GM19025 (cell line): ENCODE data around the gene SPAG16.

Experiments used
- ATAC-seq: cut with Tn5 transposase; IDR thresholded peaks from one replicate; pipeline ENCODE4 v1.9.1; 2021; ENCODE audit warnings: mild to moderate bottlenecking, low read depth, moderate library complexity; ENCODE audit not compliant: unreplicated experiment

The SPAG16 gene

DNA sequence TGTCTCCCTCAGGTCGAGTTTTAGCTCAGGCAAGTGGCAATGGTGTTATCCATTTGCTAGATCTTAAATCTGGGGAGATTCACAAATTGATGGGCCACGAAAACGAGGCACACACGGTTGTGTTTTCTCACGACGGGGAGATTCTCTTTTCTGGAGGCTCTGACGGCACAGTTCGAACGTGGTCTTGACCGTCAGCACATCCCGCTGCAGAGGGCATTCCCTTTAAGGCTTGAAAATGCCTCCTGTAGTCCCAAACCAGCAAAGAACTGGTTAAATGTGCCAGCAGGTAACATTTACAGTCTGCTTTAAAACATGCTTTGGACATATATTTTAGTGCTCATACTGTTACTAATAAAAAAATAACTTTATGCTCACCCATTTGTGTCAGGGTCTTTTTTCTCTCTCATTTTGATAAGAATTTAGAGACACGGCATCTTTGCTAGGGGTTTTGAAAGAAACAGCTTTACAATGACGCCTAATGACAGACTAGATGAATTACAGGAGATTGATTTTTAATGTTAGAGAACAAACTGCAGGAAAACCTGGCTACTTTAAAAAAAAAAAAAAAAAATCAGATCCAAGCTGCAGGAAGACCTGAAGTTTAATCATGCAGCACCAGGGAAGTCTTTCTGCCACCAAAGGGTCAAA lies 1126.0 kb downstream of the SPAG16 start:
- no peak for ATAC-seq

DNA sequence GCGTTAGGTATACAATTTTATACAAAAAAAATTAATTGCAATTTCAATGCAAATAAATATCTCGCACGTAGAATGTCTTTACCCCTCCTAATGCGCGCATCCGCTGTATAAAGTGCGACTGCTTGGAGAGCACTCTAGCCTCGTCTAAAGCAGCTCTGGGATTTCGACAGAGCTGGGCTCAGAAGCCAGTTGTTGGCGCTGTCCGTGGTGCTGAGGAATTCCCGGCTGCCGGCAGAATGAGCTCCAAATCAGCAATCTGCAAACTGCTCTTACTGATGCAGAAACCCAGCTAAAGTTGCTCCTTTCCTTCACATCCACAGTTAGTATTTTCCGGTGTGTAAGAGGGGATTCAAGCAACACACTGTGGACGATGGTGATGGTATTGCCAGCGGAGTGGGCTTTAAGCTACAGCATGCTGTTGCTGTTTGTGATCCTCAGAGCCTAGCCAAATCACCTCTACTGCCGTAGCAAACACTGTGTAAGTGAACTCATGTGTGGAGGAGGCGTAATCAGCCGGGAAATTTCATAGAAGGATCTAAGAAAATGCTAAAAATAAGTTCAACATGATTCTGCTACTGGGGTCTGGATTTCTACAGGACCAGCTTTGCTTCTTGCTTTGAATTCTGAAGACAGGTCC lies 1126.8 kb downstream of the SPAG16 start, which contains the start of gene VWC2L:
TSS of gene VWC2L (plus strand) at position 137 of the 637 bp plus-strand sequence. CDS start 3,140 bp downstream, outside the sequence.
- no peak for ATAC-seq

DNA sequence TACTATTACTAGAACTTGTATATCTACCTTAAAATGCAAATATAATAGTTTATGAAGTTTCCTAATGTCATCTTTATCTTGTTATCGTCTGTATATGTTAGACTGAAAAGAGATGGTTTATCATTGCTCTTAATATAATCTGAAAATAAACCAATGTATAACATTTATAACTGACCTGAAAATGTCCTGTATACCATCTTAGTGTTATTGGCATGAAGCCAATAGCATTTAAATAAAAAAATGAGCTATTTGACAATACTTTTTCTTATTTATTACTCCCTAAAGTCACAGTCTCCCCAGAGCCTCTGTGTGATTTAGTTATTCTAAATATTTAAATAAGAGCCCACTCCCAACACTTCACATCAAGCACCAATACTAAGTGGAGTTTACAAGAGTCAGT lies 1128.4 kb downstream of the SPAG16 start:
- ATAC-seq, result no peak

DNA sequence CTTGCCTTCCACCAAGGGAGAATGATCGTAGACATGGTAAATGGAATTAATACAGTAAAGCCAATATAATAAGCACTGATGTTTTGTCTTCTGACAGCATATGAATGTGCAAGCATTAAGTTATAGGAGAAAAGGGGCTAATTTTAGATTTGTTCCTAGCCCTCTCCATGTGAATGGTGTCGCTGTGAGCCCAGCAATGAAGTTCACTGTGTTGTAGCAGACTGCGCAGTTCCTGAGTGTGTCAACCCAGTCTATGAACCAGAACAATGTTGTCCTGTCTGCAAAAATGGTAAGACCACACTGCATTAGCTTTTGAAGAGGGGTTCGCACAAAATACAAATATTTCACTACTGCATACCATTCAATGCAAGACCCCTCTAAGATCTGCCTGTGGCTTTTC lies 1152.2 kb downstream of the SPAG16 start:
- no peak for ATAC-seq

DNA sequence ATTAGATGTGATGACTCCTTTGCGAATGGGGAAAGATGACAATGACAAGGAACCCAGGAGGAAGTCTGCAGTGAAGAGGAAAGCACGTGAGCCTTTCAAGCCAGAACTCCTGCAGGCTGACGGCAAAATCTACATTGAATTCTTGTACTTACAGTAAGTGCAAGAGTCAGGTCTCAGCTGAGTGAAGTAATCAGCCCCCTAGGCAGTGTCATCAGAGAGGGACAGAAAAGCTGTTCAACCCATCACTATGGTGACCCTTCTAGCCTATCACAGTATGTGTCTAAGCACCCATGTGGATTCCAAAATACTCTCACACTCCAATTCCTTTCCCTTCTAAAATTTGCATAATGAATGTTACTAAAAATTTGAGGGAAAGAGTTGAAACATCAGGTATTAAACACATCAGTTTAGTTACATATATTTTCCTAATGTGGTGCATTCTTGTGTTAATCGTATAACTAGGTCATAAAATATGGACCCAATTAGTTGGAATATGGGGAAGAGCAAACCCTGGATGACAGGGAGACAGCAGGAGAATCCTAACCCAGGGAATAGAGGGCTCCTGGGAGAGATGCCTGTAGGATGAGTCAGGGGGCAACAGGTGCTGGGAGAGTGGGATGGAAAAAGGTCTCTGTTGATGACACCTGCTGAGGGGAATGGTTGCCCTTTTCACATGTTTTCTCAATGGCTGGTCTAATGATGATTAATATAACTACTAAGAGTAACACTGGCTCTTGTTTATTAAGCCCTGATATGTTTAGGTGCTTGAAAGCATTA lies 1166.0 kb downstream of the SPAG16 start:
- ATAC-seq, result no peak

DNA sequence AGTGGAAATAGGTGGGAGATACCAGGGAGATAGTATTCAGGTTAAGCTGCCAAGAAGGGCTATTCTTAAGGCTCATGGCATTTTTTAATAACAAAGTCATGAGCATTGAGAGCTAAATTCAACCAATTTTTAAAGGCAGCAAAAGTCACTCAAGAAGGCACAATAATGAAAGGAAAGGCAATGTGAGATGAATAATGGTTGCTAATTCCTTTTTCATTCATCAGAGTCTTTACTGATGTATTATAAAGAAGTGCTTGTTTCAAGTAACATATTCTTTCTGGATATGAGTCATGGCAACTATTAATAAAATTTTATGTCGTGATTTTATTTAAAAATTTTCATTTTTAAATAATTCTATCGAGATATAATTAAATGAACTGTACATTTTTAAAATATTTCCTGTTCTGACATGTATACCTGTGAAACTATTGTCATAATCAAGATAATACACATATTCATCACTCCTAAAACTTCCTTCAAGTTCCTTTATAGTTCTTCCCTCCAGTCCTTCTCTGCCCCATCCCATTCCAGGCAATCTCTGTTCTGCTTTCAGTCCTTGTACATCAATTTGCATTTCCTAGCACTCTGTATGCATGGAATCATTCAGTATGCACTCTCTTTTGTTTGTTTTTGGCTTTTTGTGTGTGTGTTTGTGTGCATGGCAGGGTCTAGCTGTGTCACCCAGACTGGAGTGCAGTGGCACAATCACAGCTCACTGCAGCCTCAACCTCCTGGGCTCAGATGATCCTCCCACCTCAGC lies 1167.4 kb downstream of the SPAG16 start:
- ATAC-seq, result no peak
